ENCODE data around the gene PTPRR. TPM values are rescaled to one million over a fixed set of nuclear protein-coding genes. Genes with fewer than 3 reads are reported as not detected.

The PTPRR gene
- total RNA-seq, 4 donors from 2014 or later = 1.3 to 1.5 TPM; not detected in 2

DNA sequence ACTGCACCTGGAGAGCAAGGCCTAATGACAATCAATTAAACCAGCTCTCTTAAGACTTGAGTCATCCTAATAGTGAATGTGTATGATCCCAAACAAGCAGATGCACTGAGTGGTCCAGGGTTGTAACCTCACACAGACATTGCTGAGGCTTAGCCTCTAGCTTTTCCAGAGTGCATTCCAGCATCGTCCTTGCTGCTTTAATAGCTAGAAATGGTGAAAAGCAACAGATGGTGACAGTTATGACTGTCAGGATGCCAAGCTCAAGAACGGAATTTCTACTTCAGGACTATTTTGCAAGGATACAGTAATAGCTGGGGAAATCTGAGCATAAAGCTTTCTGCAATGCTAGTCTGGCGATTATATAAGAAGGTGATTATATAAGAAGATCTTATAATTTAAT, 34.6 kb downstream of the PTPRR start:
- TF ChIP-seq, protein P1, sequence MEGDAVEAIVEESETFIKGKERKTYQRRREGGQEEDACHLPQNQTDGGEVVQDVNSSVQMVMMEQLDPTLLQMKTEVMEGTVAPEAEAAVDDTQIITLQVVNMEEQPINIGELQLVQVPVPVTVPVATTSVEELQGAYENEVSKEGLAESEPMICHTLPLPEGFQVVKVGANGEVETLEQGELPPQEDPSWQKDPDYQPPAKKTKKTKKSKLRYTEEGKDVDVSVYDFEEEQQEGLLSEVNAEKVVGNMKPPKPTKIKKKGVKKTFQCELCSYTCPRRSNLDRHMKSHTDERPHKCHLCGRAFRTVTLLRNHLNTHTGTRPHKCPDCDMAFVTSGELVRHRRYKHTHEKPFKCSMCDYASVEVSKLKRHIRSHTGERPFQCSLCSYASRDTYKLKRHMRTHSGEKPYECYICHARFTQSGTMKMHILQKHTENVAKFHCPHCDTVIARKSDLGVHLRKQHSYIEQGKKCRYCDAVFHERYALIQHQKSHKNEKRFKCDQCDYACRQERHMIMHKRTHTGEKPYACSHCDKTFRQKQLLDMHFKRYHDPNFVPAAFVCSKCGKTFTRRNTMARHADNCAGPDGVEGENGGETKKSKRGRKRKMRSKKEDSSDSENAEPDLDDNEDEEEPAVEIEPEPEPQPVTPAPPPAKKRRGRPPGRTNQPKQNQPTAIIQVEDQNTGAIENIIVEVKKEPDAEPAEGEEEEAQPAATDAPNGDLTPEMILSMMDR (IDR thresholded peaks at IDR 0.05; ENCODE audit: low read depth) = no peak

DNA sequence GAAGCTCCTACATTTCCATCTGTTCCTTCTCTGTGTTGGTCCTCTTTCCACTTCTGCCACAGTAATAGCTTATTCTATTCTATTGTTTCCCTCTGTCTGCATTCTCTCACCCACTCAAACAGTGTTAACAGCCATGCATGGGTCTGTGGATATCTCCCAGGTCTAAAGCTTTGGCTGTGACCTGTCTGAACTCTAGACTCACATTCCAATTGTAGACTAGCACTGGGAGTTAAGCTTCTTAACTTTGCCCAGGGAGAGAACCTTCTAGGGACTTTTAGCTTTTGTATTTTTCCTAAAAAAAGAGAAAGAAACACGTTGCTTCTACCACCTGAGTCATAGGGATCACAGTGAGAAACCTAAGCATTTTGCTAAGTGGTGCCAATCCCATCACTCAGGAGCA, 36.7 kb downstream of the PTPRR start:
- TF ChIP-seq, protein P1 (IDR thresholded peaks at IDR 0.05; ENCODE audit: low read depth) = no peak

DNA sequence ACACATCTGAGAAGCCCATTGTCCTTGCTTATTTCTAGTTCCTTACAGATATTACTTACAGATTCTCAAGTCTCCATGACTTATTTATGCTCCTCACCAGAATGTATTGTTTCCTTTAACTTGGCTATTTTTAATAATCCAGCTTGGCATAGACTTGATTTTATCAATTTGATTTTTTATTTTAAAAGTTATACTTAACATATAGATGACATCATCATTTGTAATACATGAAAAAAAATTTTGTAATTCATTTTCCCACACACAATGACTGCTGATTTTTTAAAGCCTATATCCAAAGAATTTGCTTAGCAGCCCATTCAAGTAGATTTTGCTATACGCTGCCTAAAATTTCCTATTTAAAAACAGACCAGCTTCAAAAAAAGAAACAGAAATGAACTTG, 39.8 kb downstream of the PTPRR start:
- TF ChIP-seq, protein P1 (IDR thresholded peaks at IDR 0.05; ENCODE audit: low read depth) = no peak

DNA sequence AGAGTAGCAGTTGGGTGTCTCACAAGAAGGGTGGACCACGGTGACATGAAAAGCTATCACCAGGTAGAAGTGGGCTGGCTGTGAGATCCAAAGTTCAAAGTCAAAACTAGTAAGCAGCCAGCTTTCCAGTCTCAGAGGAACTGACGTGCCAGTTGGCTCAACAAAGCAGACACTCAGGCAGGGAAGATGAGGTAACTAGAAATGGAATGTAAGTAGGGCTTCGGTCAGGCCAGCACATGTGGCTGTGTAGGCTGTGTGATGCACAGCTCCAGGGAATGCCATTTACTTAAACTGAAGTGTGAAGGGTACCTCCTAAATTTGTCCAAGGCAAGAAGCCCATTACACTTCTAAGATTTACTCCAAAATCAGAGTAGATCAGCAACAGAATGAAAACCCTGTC, 43.6 kb downstream of the PTPRR start:
- TF ChIP-seq, protein P1 (IDR thresholded peaks at IDR 0.05; ENCODE audit: low read depth) = no peak

DNA sequence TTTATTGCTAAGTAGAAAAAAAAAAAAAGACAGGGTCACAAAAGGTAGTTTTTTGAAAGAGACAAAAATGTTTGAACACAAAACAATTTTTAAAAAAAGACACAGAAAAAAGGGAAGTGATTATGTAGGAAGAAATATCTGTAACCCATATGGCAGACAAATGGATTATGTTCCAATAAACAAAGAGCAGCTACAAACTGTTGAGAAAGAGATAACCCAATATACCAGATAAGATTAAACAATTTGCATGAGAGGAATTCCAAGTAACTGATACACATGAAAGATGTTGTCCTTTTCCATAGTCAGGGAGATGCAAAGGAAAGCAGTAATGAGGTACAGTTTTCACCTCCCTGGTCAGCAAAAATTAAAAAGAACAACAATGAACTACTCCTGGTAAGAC, 44.9 kb downstream of the PTPRR start:
- TF ChIP-seq, protein P1 (IDR thresholded peaks at IDR 0.05; ENCODE audit: low read depth) = no peak

DNA sequence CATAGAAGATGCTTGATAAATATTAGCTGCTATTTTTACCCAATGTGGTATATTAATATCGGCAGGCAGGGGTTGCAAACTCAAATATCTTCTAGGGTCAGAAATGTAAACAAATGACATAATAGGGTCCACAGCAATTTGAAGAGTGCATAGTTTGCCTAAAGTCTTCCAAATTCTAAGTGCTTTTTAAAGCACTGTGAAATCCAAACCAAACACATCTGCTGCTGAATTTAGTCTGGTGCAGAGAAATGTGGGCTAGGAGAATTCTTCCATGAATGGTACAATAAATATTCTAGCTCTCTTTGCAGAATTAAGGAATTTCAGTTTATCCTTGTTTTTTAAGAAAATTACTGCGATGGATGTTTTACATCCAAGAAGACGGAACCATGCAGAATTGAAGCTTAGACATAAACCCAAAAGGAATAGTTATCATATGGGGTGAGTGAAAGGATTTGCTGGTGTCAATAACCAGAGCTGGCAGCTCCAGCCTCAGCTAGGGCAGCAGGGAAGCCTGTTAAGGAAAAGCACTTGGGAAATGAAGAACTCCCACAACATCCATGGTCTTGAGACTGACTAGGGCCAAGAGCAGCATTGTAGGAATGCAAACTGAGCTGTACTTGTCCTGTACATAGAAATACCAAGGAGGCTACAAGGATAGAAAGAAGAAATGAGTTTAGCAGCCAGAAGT, 65.5 kb downstream of the PTPRR start:
- TF ChIP-seq, protein P1 (IDR thresholded peaks at IDR 0.05; ENCODE audit: low read depth) = no peak

DNA sequence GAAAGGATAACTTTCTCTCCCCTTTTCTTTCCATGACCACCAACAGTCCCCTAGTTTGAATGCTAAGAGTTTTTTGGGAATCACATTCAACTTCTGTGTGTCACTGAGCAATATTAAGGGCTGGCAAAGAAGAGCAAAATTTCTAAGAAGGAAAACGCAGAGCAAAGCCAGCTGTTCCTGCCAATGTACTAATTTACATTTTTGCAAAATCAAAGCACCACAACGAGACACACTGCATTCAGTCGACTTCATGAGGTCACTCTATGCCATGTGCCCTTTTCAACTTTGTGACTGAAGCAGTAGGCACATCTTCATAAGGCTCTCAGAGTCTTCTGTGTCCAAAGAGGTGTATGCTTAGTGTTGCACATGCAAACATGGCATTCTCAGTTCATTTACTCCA, 66.4 kb downstream of the PTPRR start:
- TF ChIP-seq, protein P1 (IDR thresholded peaks at IDR 0.05; ENCODE audit: low read depth) = no peak
